ENCODE results near the gene SNX33.
"Not testable (repeated sequence)": the region's sequence is repeated elsewhere in the genome, so short reads cannot be mapped to it uniquely, and the experiment has no call there.

SNX33 gene

GRCh38 chr15:75701071-75702003 is 53.6 kb downstream of the SNX33 start:
- H3K27me3 ChIP-seq (replicated peaks; ENCODE audit: control insufficient read depth, insufficient read depth, low read length); H3K36me3 ChIP-seq (ENCODE audit: control insufficient read depth, insufficient read depth, low read length); H3K4me3 ChIP-seq (replicated peaks; ENCODE audit: low read depth, low read length); DNase-seq (ENCODE audit: extremely low read depth, insufficient read length): not testable (repeated sequence)

GRCh38 chr15:75702436-75702835 is 54.7 kb downstream of the SNX33 start:
- Histone ChIP-seq H3K27me3 (replicated peaks; ENCODE audit: control insufficient read depth, insufficient read depth, low read length) (no peaks in the 10 kb centered on the region), H3K4me3 (replicated peaks; ENCODE audit: low read depth, low read length) (no peak overlapping the region), H3K36me3 (ENCODE audit: control insufficient read depth, insufficient read depth, low read length) (no peaks in the 10 kb centered on the region)
- no peak for DNase-seq (ENCODE audit: extremely low read depth, insufficient read length)
- TF ChIP-seq, protein P1, sequence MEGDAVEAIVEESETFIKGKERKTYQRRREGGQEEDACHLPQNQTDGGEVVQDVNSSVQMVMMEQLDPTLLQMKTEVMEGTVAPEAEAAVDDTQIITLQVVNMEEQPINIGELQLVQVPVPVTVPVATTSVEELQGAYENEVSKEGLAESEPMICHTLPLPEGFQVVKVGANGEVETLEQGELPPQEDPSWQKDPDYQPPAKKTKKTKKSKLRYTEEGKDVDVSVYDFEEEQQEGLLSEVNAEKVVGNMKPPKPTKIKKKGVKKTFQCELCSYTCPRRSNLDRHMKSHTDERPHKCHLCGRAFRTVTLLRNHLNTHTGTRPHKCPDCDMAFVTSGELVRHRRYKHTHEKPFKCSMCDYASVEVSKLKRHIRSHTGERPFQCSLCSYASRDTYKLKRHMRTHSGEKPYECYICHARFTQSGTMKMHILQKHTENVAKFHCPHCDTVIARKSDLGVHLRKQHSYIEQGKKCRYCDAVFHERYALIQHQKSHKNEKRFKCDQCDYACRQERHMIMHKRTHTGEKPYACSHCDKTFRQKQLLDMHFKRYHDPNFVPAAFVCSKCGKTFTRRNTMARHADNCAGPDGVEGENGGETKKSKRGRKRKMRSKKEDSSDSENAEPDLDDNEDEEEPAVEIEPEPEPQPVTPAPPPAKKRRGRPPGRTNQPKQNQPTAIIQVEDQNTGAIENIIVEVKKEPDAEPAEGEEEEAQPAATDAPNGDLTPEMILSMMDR (IDR thresholded peaks at IDR 0.05; ENCODE audit: insufficient read depth, low read length, poor library complexity, severe bottlenecking) = no peak

- not testable (repeated sequence) for H3K27me3 ChIP-seq (replicated peaks; ENCODE audit: control insufficient read depth, insufficient read depth, low read length); H3K4me3 ChIP-seq (replicated peaks; ENCODE audit: low read depth, low read length); H3K36me3 ChIP-seq (ENCODE audit: control insufficient read depth, insufficient read depth, low read length); DNase-seq (ENCODE audit: extremely low read depth, insufficient read length)
Observed at GRCh38 chr15:75703440-75704262, 55.9 kb downstream of the SNX33 start.

DNA sequence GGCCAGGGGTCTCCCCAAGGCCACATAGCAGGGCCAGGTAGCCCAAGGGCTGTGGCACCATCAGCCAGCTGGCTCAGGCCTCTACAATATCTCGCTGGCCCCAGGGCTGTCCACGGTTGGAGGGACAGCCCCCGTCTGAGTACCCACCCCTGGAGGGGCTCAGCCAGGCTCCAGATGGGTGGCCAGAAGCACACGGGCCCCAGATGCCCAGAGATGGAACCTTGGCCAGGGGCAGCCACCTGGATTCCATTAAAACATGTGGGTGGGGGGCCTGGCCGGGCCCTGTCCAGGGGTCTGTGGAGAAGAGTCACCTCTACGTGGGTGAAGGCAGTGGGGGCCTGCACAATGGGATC is 56.5 kb downstream of the SNX33 start:
- Histone ChIP-seq H3K27me3 (replicated peaks; ENCODE audit: control insufficient read depth, insufficient read depth, low read length) (no peaks in the 10 kb centered on the region), H3K4me3 (replicated peaks; ENCODE audit: low read depth, low read length) (no peak overlapping the region), H3K36me3 (ENCODE audit: control insufficient read depth, insufficient read depth, low read length) (no peaks in the 10 kb centered on the region)
- DNase-seq (ENCODE audit: extremely low read depth, insufficient read length) = no peak
- TF ChIP-seq, protein P1 (IDR thresholded peaks at IDR 0.05; ENCODE audit: insufficient read depth, low read length, poor library complexity, severe bottlenecking) = no peak

- Histone ChIP-seq H3K4me3 (replicated peaks; ENCODE audit: low read depth, low read length) (no peak overlapping the region), H3K27me3 (replicated peaks; ENCODE audit: control insufficient read depth, insufficient read depth, low read length) (no peaks in the 10 kb centered on the region), H3K36me3 (ENCODE audit: control insufficient read depth, insufficient read depth, low read length) (no peaks in the 10 kb centered on the region)
- DNase-seq (ENCODE audit: extremely low read depth, insufficient read length) = no peak
- TF ChIP-seq, protein P1 (IDR thresholded peaks at IDR 0.05; ENCODE audit: insufficient read depth, low read length, poor library complexity, severe bottlenecking) = no peak
Observed at GRCh38 chr15:75704618-75705017, 56.9 kb downstream of the SNX33 start.

DNA sequence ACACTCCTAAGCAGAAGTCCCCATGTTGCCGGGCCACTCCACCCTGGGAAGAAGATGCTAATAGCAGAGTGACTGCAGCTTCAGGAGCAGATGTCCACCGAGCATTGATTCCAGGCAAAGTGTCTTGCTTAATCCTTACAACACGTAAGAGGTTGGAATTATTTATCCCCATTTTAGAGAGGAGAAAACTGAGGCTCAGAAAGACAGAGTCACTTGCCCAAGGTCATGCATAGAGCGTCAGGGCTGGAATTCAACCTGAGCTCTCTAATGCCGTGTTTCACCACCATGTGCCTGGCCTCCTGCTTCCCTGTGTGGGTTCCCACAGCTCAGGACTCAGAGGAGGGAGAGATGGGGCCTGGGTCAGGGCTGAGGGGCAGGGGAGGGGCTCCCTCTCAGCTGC is 57.7 kb downstream of the SNX33 start:
- not testable (repeated sequence) for H3K4me3 ChIP-seq (replicated peaks; ENCODE audit: low read depth, low read length); H3K27me3 ChIP-seq (replicated peaks; ENCODE audit: control insufficient read depth, insufficient read depth, low read length); DNase-seq (ENCODE audit: extremely low read depth, insufficient read length); H3K36me3 ChIP-seq (ENCODE audit: control insufficient read depth, insufficient read depth, low read length)

Data from GM06990 (cell line).